ENCODE results near the gene PSD. TPM values are rescaled to one million over a fixed set of nuclear protein-coding genes. Genes with fewer than 3 reads are reported as not detected.

The PSD gene
- total RNA-seq, 2 experiments from 2014 or later = 9.3 to 10.4 TPM

GRCh38 chr10:102354451-102354850 lies 64.1 kb downstream of the PSD start:
- intact Hi-C loops (cut with micrococcal nuclease) = no loop called here
- no peak for ATAC-seq
- Mint-ChIP-seq H3K27ac (no peak overlapping the region), H3K36me3 (ENCODE audit: low read depth) (peaks cover 27% of the 10 kb centered on the region), H3K4me3 (no peak overlapping the region), H3K9me3 (no peaks in the 10 kb centered on the region), H3K27me3 (no peaks in the 10 kb centered on the region), H3K4me1 (ENCODE audit: low read depth) (peaks cover 7% of the 10 kb centered on the region)
- ChIA-PET POLR2A (no interaction called here), CTCF (interaction anchor here (0.7 to 26.1 kb wide), 7 partner anchors 11 to 183 kb away, joined by 3 to 886 read pairs (median 5); partner anchors contain the start of genes ELOVL3 and PITX3)
- no peak for TF ChIP-seq CTCF (IDR thresholded peaks at IDR 0.05)
- no peak for DNase-seq

Small RNAs within 50 kb of the gene (microRNA-seq; reads per million reads assigned to microRNA genes)
- 7,468 reads per million, percentile 96 among the genes with 10 or more reads in this experiment for gene MIR146B (ENCODE audit: borderline microRNAs expressed, borderline replicate concordance)

Other genes starting within 250 kb of the PSD start
- gene ELOVL3, start 192.5 kb downstream of the PSD start, total RNA-seq = not detected
- gene PITX3, start 177.3 kb downstream of the PSD start, total RNA-seq = under 1 TPM in 1 of 2 experiments, not detected in 1; 0.23 TPM
- gene GBF1, start 173.3 kb downstream of the PSD start, total RNA-seq = 10 to 100 TPM; 25.4 to 28.2 TPM
- 100 to 1,000 TPM; 251 to 253 TPM for gene NFKB2, start 23.1 kb downstream of the PSD start, total RNA-seq
- gene FBXL15, start 2.1 kb upstream of the PSD start, total RNA-seq = 10 to 100 TPM; 14.1 to 15.7 TPM
- gene CUEDC2, start 13.8 kb upstream of the PSD start, total RNA-seq = 10 to 100 TPM; 71.8 to 76.4 TPM
- gene C10orf95, start 32.8 kb upstream of the PSD start, total RNA-seq = under 1 TPM; 0.20 to 0.36 TPM
- 10 to 100 TPM; 47.1 to 51.3 TPM for gene ACTR1A, start 83.9 kb upstream of the PSD start, total RNA-seq
- 1 to 10 TPM; 8.5 to 8.8 TPM for gene SUFU, start 85.2 kb upstream of the PSD start, total RNA-seq
- gene TRIM8, start 225.7 kb upstream of the PSD start, total RNA-seq = 10 to 100 TPM; 39.5 to 39.8 TPM